RWPE2 (cell line): ENCODE measurements around the gene INTS11.

Experiments
- ATAC-seq: fragments of 200-7000 bp; cut with Tn5 transposase; 3 replicates; pipeline ENCODE4 v1.9.1; 2021; ENCODE audit warnings: low read depth
- DNase-seq: peaks from one replicate; pipeline ENCODE4 v3.0.0-alpha.2; 2020; ENCODE audit warnings: low spot score
- H3K27ac ChIP-seq: fragments of 450-650 bp; 2 replicates; pipeline ENCODE4 v1.5.1; 2017; ENCODE audit warnings: mild to moderate bottlenecking; ENCODE audit not compliant: poor library complexity, severe bottlenecking
- H3K27me3 ChIP-seq: fragments of 250-450 bp; sonication (Bioruptor Pico); 2 replicates; pipeline ENCODE4 v1.5.1; 2021; ENCODE audit warnings: mild to moderate bottlenecking, moderate library complexity; ENCODE audit not compliant: insufficient read depth, poor library complexity, severe bottlenecking
- H3K36me3 ChIP-seq: fragments of 250-450 bp; sonication (Bioruptor Pico); 2 replicates; pipeline ENCODE4 v1.5.1; 2020; ENCODE audit warnings: low read depth, mild to moderate bottlenecking, moderate library complexity
- H3K4me1 ChIP-seq: fragments of 250-450 bp; sonication (Bioruptor Pico); 2 replicates; pipeline ENCODE4 v1.5.1; 2021; ENCODE audit warnings: mild to moderate bottlenecking, moderate library complexity; ENCODE audit not compliant: insufficient read depth, poor library complexity, severe bottlenecking
- H3K4me3 ChIP-seq: fragments of 250-450 bp; sonication (Bioruptor Pico); 2 replicates; pipeline ENCODE4 v1.5.1; 2021; ENCODE audit warnings: mild to moderate bottlenecking, moderate library complexity; ENCODE audit not compliant: severe bottlenecking
- H3K9me3 ChIP-seq: fragments of 250-450 bp; sonication (Bioruptor Pico); 2 replicates; pipeline ENCODE4 v1.5.1; 2021; ENCODE audit warnings: mild to moderate bottlenecking, moderate library complexity; ENCODE audit not compliant: severe bottlenecking
- TF ChIP-seq, protein P1 (sequence below): fragments of 450-650 bp; IDR thresholded peaks from one replicate; pipeline ENCODE4 v1.5.1; 2017; ENCODE audit warnings: mild to moderate bottlenecking, moderate library complexity; ENCODE audit not compliant: poor library complexity, severe bottlenecking

Gene INTS11

GRCh38 chr1:1310476-1311053, 13.9 kb downstream of the INTS11 start:
- no peak for ATAC-seq
- no peak overlapping the region for H3K4me3 ChIP-seq
- H3K27me3 ChIP-seq, result no peaks in the 10 kb centered on the region
- H3K27ac ChIP-seq, result peak overlapping the region; percentile 89
- TF ChIP-seq, protein P1, sequence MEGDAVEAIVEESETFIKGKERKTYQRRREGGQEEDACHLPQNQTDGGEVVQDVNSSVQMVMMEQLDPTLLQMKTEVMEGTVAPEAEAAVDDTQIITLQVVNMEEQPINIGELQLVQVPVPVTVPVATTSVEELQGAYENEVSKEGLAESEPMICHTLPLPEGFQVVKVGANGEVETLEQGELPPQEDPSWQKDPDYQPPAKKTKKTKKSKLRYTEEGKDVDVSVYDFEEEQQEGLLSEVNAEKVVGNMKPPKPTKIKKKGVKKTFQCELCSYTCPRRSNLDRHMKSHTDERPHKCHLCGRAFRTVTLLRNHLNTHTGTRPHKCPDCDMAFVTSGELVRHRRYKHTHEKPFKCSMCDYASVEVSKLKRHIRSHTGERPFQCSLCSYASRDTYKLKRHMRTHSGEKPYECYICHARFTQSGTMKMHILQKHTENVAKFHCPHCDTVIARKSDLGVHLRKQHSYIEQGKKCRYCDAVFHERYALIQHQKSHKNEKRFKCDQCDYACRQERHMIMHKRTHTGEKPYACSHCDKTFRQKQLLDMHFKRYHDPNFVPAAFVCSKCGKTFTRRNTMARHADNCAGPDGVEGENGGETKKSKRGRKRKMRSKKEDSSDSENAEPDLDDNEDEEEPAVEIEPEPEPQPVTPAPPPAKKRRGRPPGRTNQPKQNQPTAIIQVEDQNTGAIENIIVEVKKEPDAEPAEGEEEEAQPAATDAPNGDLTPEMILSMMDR, result no peak
- H3K9me3 ChIP-seq, result no peaks in the 10 kb centered on the region
- peaks cover 7% of the 10 kb centered on the region for H3K4me1 ChIP-seq
- no peak for DNase-seq
- H3K36me3 ChIP-seq, result peaks cover 54% of the 10 kb centered on the region

DNA sequence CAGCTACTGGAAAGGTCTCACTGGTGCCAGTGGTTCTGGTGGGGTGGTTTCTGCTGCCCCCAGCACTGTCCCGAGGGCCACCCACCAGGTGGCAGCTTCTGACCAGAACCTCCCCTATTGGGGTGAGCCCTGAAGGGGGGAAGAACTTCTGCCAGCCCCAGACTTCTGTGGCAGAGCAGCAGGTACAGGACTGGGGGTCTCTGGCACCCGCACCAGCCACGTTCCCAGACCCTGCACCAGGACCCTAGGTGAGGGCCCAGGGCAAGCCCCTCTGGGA, 14.4 kb downstream of the INTS11 start:
- TF ChIP-seq, protein P1, result peak; percentile 8
- Histone ChIP-seq H3K27me3 (no peaks in the 10 kb centered on the region), H3K27ac (peak overlapping the region; percentile 89), H3K9me3 (no peaks in the 10 kb centered on the region), H3K4me3 (peak overlapping the region; percentile 86), H3K36me3 (peaks cover 50% of the 10 kb centered on the region), H3K4me1 (peaks cover 11% of the 10 kb centered on the region)
- DNase-seq (no peak), ATAC-seq (no peak)

DNA sequence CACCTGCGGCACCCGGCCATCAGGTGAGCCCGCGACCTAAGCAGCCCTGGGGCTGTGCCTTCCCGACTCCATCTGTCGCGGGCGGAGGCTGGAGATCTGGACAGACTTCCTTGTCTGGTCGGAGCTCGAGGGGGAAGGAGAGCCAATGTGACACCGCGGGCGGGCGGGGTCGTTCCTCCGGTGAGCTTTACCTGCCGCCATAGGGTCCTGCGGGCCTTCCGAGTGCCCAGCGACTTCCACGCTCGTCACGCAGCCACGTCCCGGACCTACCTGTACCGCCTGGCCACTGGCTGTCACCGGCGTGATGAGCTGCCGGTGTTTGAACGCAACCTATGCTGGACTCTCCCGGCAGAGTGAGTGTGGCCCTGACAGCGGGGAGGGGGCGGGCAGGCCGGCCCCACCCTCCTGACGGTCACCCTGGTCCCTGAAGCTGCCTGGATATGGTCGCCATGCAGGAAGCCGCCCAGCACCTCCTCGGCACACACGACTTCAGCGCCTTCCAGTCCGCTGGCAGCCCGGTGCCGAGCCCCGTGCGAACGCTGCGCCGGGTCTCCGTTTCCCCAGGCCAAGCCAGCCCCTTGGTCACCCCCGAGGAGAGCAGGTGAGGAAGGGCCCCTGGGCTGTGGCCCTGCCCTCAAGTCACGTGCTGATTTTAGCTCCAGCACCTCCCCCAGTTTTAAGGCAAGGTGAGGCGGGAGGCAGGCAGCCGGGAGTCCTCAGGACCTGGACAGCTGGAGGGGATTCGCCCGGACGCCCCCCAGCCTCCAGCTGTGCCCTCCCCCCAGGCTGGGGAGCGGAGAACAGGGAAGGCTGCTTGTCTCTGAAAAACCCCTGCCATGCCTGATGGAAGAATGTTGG, 15.0 kb downstream of the INTS11 start:
- peaks cover 45% of the 10 kb centered on the region for H3K36me3 ChIP-seq
- no peak for DNase-seq
- H3K9me3 ChIP-seq, result no peaks in the 10 kb centered on the region
- 0 out of 3 replicates have a peak, but pooled peaks have one; percentile 0 for ATAC-seq
- TF ChIP-seq, protein P1, result no peak
- H3K27ac ChIP-seq, result peak overlapping the region; percentile 89
- H3K4me3 ChIP-seq, result peak overlapping the region; percentile 86
- peaks cover 17% of the 10 kb centered on the region for H3K4me1 ChIP-seq
- no peaks in the 10 kb centered on the region for H3K27me3 ChIP-seq

- ATAC-seq, result 0 out of 3 replicates have a peak, but pooled peaks have one; percentile 0
- H3K27ac ChIP-seq, result peak overlapping the region; percentile 89
- TF ChIP-seq, protein P1, result no peak
Measured at GRCh38 chr1:1308756-1309250, 15.7 kb downstream of the INTS11 start.

More at GRCh38 chr1:1308756-1309250, 15.7 kb downstream of the INTS11 start:
- Histone ChIP-seq H3K4me3 (peak overlapping the region; percentile 86), H3K27me3 (no peaks in the 10 kb centered on the region), H3K36me3 (peaks cover 40% of the 10 kb centered on the region), H3K9me3 (no peaks in the 10 kb centered on the region), H3K4me1 (peaks cover 23% of the 10 kb centered on the region)
- no peak for DNase-seq
